ENCODE data around the gene SERTAD2.

Gene SERTAD2

GRCh38 chr2:64627860-64628841, 25.6 kb downstream of the SERTAD2 start:
- no peak for DNase-seq (ENCODE audit: low read depth)

GRCh38 chr2:64626963-64627760, 26.6 kb downstream of the SERTAD2 start:
- DNase-seq (ENCODE audit: low read depth) = no peak

GRCh38 chr2:64626146-64626809, 27.4 kb downstream of the SERTAD2 start:
- DNase-seq (ENCODE audit: low read depth) = no peak

- DNase-seq (ENCODE audit: low read depth) = no peak
These were observed 28.2 kb downstream of the SERTAD2 start for GRCh38 chr2:64625299-64626145.

GRCh38 chr2:64624862-64625261, 28.9 kb downstream of the SERTAD2 start:
- no peak for DNase-seq (ENCODE audit: low read depth)

- no peak for DNase-seq (ENCODE audit: low read depth)
These were observed 29.6 kb downstream of the SERTAD2 start for GRCh38 chr2:64624108-64624610.

- no peak for DNase-seq (ENCODE audit: low read depth)
These were observed 30.4 kb downstream of the SERTAD2 start for GRCh38 chr2:64623242-64623850.

- DNase-seq (ENCODE audit: low read depth) = no peak
These were observed 31.1 kb downstream of the SERTAD2 start for GRCh38 chr2:64622443-64623241.

- DNase-seq (ENCODE audit: low read depth) = no peak
These were observed 33.1 kb downstream of the SERTAD2 start for GRCh38 chr2:64620661-64621060.

- DNase-seq (ENCODE audit: low read depth) = no peak
These were observed 36.0 kb downstream of the SERTAD2 start for GRCh38 chr2:64617631-64618151.

- no peak for DNase-seq (ENCODE audit: low read depth)
These were observed 37.7 kb downstream of the SERTAD2 start for GRCh38 chr2:64615844-64616536.

- no peak for DNase-seq (ENCODE audit: low read depth)
These were observed 38.4 kb downstream of the SERTAD2 start for GRCh38 chr2:64615192-64615763.

GRCh38 chr2:64613276-64613675, 40.4 kb downstream of the SERTAD2 start:
- peak; percentile 60 for DNase-seq (ENCODE audit: low read depth)

GRCh38 chr2:64612575-64613195, 41.0 kb downstream of the SERTAD2 start:
- DNase-seq (ENCODE audit: low read depth) = no peak

- no peak for DNase-seq (ENCODE audit: low read depth)
These were observed 43.3 kb downstream of the SERTAD2 start for GRCh38 chr2:64610316-64610855.

- DNase-seq (ENCODE audit: low read depth) = no peak
These were observed 43.8 kb downstream of the SERTAD2 start for GRCh38 chr2:64609942-64610281.

- DNase-seq (ENCODE audit: low read depth) = no peak
These were observed 44.3 kb downstream of the SERTAD2 start for GRCh38 chr2:64609227-64609941.

Data from stromal cell of bone marrow (primary cell).